ENCODE data around the gene FOXN3.
"Not testable (repeated sequence)": the region's sequence is repeated elsewhere in the genome, so short reads cannot be mapped to it uniquely, and the experiment has no call there.

GRCh38 chr14:89199357-89199756 is 217.7 kb downstream of the FOXN3 start:
- not testable (repeated sequence) for TF ChIP-seq CTCF (optimal IDR thresholded peaks at IDR 0.05 in 1 of 3, IDR thresholded peaks at IDR 0.05 in 1 of 3, conservative IDR thresholded peaks at IDR 0.05 in 1 of 3; ENCODE audit: extremely low read depth in 1 of 3, insufficient read depth in 2 of 3, low read length in 3 of 3); EZH2 (IDR thresholded peaks at IDR 0.05; ENCODE audit: low read length)
